Keratinocyte (primary cell): ENCODE data around the gene AP1AR. TPM values are rescaled to one million over a fixed set of nuclear protein-coding genes. Genes with fewer than 3 reads are reported as not detected.

ENCODE experiments used
- DNase-seq: peaks from one replicate; pipeline ENCODE4 v3.0.0-alpha.2; 2011; ENCODE audit warnings: low read depth, missing footprints, low spot score
- FAIRE-seq: peaks from 2 replicates; lab custom pipeline; 2011; peaks lifted over from hg19 to GRCh38; lab: Jason Lieb, UNC
- H2AFZ ChIP-seq: 2 replicates; pipeline ENCODE4 v1.6.0; 2012; ENCODE audit warnings: low read length, control low read depth, inconsistent platforms; ENCODE audit not compliant: control insufficient read depth
- H3K27ac ChIP-seq: 2 replicates; pipeline ENCODE4 v1.5.1; 2011; ENCODE audit warnings: low read length; ENCODE audit not compliant: control insufficient read depth, insufficient read depth
- H3K27me3 ChIP-seq: 3 replicates; pipeline ENCODE4 v1.6.0; 2011; ENCODE audit warnings: low read length; ENCODE audit not compliant: control insufficient read depth, insufficient read depth; ENCODE audit errors: extremely low read depth
- H3K36me3 ChIP-seq, 2 experiments: 2 replicates in 1 of 2; 3 replicates in 1 of 2; pipeline ENCODE4 v1.5.1; 2011; ENCODE audit warnings: low read length in 2 of 2, mild to moderate bottlenecking in 1 of 2; ENCODE audit not compliant: control insufficient read depth in 2 of 2, insufficient read depth in 2 of 2; ENCODE audit errors: extremely low read depth in 1 of 2
- H3K4me1 ChIP-seq: 3 replicates; pipeline ENCODE4 v1.5.1; 2011; ENCODE audit warnings: low read length; ENCODE audit not compliant: control insufficient read depth, insufficient read depth; ENCODE audit errors: extremely low read depth
- H3K4me2 ChIP-seq: 3 replicates; pipeline ENCODE4 v1.6.0; 2011; ENCODE audit warnings: low read depth, low read length; ENCODE audit not compliant: control insufficient read depth, insufficient read depth; ENCODE audit errors: extremely low read depth
- H3K4me3 ChIP-seq, 3 experiments: fragments of 200-600 bp in 1 of 3; sonication (generic) in 1 of 3; 2 replicates in 2 of 3; 3 replicates in 1 of 3; pipeline ENCODE4 v1.5.1; 2011 to 2016; ENCODE audit warnings: low read length in 3 of 3, mild to moderate bottlenecking in 3 of 3, control low read depth in 2 of 3, inconsistent platforms in 1 of 3, low read depth in 1 of 3, mixed read lengths in 1 of 3, mixed run types in 1 of 3, moderate library complexity in 1 of 3; ENCODE audit not compliant: control insufficient read depth in 2 of 3, insufficient read depth in 2 of 3; ENCODE audit errors: extremely low read depth in 1 of 3
- H3K79me2 ChIP-seq: 2 replicates; pipeline ENCODE4 v1.6.0; 2012; ENCODE audit warnings: low read length; ENCODE audit not compliant: control insufficient read depth, insufficient read depth
- H3K9ac ChIP-seq: 3 replicates; pipeline ENCODE4 v1.6.0; 2011; ENCODE audit warnings: low read length; ENCODE audit not compliant: control insufficient read depth, insufficient read depth; ENCODE audit errors: extremely low read depth
- H3K9me1 ChIP-seq: 3 replicates; pipeline ENCODE4 v1.6.0; 2011; ENCODE audit warnings: low read length; ENCODE audit not compliant: control insufficient read depth, insufficient read depth; ENCODE audit errors: extremely low read depth
- H3K9me3 ChIP-seq: 2 replicates; pipeline ENCODE4 v1.5.1; 2012; ENCODE audit warnings: low read depth, low read length; ENCODE audit not compliant: control insufficient read depth
- H4K20me1 ChIP-seq: 3 replicates; pipeline ENCODE4 v1.6.0; 2011; ENCODE audit warnings: low read length; ENCODE audit not compliant: control insufficient read depth, insufficient read depth; ENCODE audit errors: extremely low read depth
- CTCF ChIP-seq, 3 experiments: IDR thresholded peaks in 1 of 3; conservative IDR thresholded peaks in 1 of 3; optimal IDR thresholded peaks in 1 of 3; 2 replicates in 2 of 3; 3 replicates in 1 of 3; pipeline versions ENCODE3 to v1.5.1; 2011; ENCODE audit warnings: low read length in 3 of 3, mild to moderate bottlenecking in 3 of 3, moderate library complexity in 2 of 3, control low read depth in 1 of 3, inconsistent platforms in 1 of 3; ENCODE audit not compliant: insufficient read depth in 2 of 3; ENCODE audit errors: extremely low read depth in 1 of 3
- EZH2 ChIP-seq: IDR thresholded peaks from one replicate; pipeline ENCODE4 v1.6.1; 2012; ENCODE audit warnings: inconsistent platforms, mild to moderate bottlenecking, low read length, moderate library complexity
- dilution Hi-C: fragments of 300-500 bp; cut with MboI; formaldehyde crosslinking; loops from one replicate; pipeline ENCODE4 v1.7.0; 2020; ENCODE audit warnings: low sequenced_read_pairs; ENCODE audit not compliant: extremely low pct_ligation_motif_present
- polyA plus RNA-seq, 5 experiments: library from polyadenylated mRNA; depleted of rRNA in 3 of 5; stranded (reverse) in 3 of 5; stranded (forward) in 1 of 5; unstranded in 1 of 5; fragments of >200 nt; gene quantifications; 1 replicate in 1 of 5; 2 replicates in 3 of 5; 3 replicates in 1 of 5; pipeline versions ENCODE4 v1.2.1 to v1.2.3, GENCODE V29; 2011 to 2012; ENCODE audit warnings: missing spikeins in 2 of 5, low read depth in 1 of 5, low replicate concordance in 1 of 5

The AP1AR gene
- polyA plus RNA-seq, 1 donor (not counting 4 experiments of a cell fraction or from before 2014, with no cell fraction given), result 17.5 TPM

- no peak for DNase-seq
- no peaks in the 10 kb centered on the region for H3K9me1 ChIP-seq
- no peaks in the 10 kb centered on the region for H3K9me3 ChIP-seq
- no peaks in the 10 kb centered on the region for H3K27me3 ChIP-seq
- no peak overlapping the region for H3K27ac ChIP-seq
- no peak overlapping the region for H3K4me3 ChIP-seq
- dilution Hi-C loops, result no loop called here
- H3K4me1 ChIP-seq, result no peaks in the 10 kb centered on the region
- H2AFZ ChIP-seq, result no peak overlapping the region
- H3K79me2 ChIP-seq, result no peaks in the 10 kb centered on the region
- H3K9ac ChIP-seq, result no peak overlapping the region
- H3K36me3 ChIP-seq, result no peaks in the 10 kb centered on the region
- no peak for FAIRE-seq
- H4K20me1 ChIP-seq, result no peaks in the 10 kb centered on the region
- TF ChIP-seq CTCF (optimal IDR thresholded peaks at IDR 0.05 in 1 of 3, IDR thresholded peaks at IDR 0.05 in 1 of 3, conservative IDR thresholded peaks at IDR 0.05 in 1 of 3; ENCODE audit: extremely low read depth in 1 of 3, insufficient read depth in 2 of 3, low read length in 3 of 3) (no peak), EZH2 (no peak)
- H3K4me2 ChIP-seq, result no peak overlapping the region
Observed at GRCh38 chr4:112225157-112225556, 6.4 kb upstream of the AP1AR start.

- Histone ChIP-seq H3K4me2 (peak overlapping the region; percentile 94), H2AFZ (peak overlapping the region; percentile 99), H4K20me1 (no peaks in the 10 kb centered on the region), H3K79me2 (peaks cover 22% of the 10 kb centered on the region), H3K27ac (peak overlapping the region; percentile 93), H3K9me3 (no peaks in the 10 kb centered on the region), H3K4me3 (peak overlapping the region; percentile 82 to 100 (median 92)), H3K9me1 (no peaks in the 10 kb centered on the region), H3K4me1 (peaks cover 6% of the 10 kb centered on the region), H3K36me3 (no peaks in the 10 kb centered on the region), H3K27me3 (no peaks in the 10 kb centered on the region), H3K9ac (peak overlapping the region; percentile 91)
- no peak for TF ChIP-seq EZH2
- no peak for TF ChIP-seq CTCF (optimal IDR thresholded peaks at IDR 0.05 in 1 of 3, IDR thresholded peaks at IDR 0.05 in 1 of 3, conservative IDR thresholded peaks at IDR 0.05 in 1 of 3; ENCODE audit: extremely low read depth in 1 of 3, insufficient read depth in 2 of 3, low read length in 3 of 3)
- dilution Hi-C loops, result no loop called here
- FAIRE-seq (peak; percentile 88), DNase-seq (peak; percentile 21)
Observed at GRCh38 chr4:112230879-112231778, 458 bp upstream of the AP1AR start.
